Panc1 (cell line): ENCODE data around the gene OBI1. TPM values are rescaled to one million over a fixed set of nuclear protein-coding genes. Genes with fewer than 3 reads are reported as not detected.

Experiments
- ATAC-seq: fragments of 200-7000 bp; cut with Tn5 transposase; 2 replicates; pipeline ENCODE4 v1.9.1; 2020; ENCODE audit warnings: mild to moderate bottlenecking, moderate library complexity
- BruUV-seq: library from RNA; stranded (reverse); fragments of 400-500 nt; replicated peaks from 2 replicates; lab custom pipeline; 2021; lab: Mats Ljungman, UMichigan
- CTCF ChIA-PET: fragments of 300-600 bp; sonication (Branson Sonifier 250); formaldehyde crosslinking; loops from one replicate; lab custom pipeline; 2022; ENCODE audit warnings: antibody characterized with exemption; lab: Charles Lee
- POLR2A ChIA-PET: fragments of 300-600 bp; sonication (Branson Sonifier 250); formaldehyde crosslinking; loops from one replicate; lab custom pipeline; 2022; ENCODE audit warnings: antibody characterized with exemption; lab: Charles Lee
- DNase-seq: peaks from one replicate; pipeline ENCODE4 v3.0.0-alpha.2; 2010; ENCODE audit warnings: low read depth, low spot score
- H3K27ac ChIP-seq: 2 replicates; pipeline ENCODE4 v1.5.1; 2011; ENCODE audit warnings: mild to moderate bottlenecking, low read length, inconsistent platforms
- H3K27me3 ChIP-seq: fragments of 200-500 bp; sonication (Bioruptor generic); 2 replicates; pipeline ENCODE4 v1.6.0; 2014; ENCODE audit warnings: low read length, inconsistent platforms; ENCODE audit not compliant: control insufficient read depth, insufficient read depth
- H3K36me3 ChIP-seq: fragments of 200-500 bp; sonication (Bioruptor generic); 2 replicates; pipeline ENCODE4 v1.5.1; 2014; ENCODE audit warnings: inconsistent platforms, mild to moderate bottlenecking, low read length, moderate library complexity; ENCODE audit not compliant: control insufficient read depth, insufficient read depth
- H3K4me1 ChIP-seq: 2 replicates; pipeline ENCODE4 v1.5.1; 2011; ENCODE audit warnings: inconsistent platforms, mild to moderate bottlenecking, low read length, moderate library complexity; ENCODE audit not compliant: control insufficient read depth, insufficient read depth
- H3K4me3 ChIP-seq, 2 experiments: 2 replicates each; pipeline ENCODE4 v1.5.1; 2011 to 2012; ENCODE audit warnings: low read depth in 2 of 2, low read length in 2 of 2, mild to moderate bottlenecking in 2 of 2, inconsistent platforms in 1 of 2, moderate library complexity in 1 of 2
- H3K9me3 ChIP-seq: fragments of 200-500 bp; sonication (Bioruptor generic); 2 replicates; pipeline ENCODE4 v1.5.1; 2014; ENCODE audit warnings: low read depth, mild to moderate bottlenecking, inconsistent platforms, low read length, moderate library complexity; ENCODE audit not compliant: control insufficient read depth, insufficient read depth
- CTCF ChIP-seq: fragments of 450-650 bp; IDR thresholded peaks from 2 replicates; pipeline ENCODE4 v1.5.1; 2017; ENCODE audit warnings: mild to moderate bottlenecking
- POLR2AphosphoS5 ChIP-seq: IDR thresholded peaks from 2 replicates; pipeline ENCODE4 v1.6.1; 2012; ENCODE audit warnings: mild to moderate bottlenecking, low read depth, low read length, moderate library complexity
- SIN3A ChIP-seq: IDR thresholded peaks from 2 replicates; pipeline ENCODE4 v1.6.1; 2012; ENCODE audit warnings: low read depth, mild to moderate bottlenecking, low read length, moderate library complexity, borderline replicate concordance; ENCODE audit not compliant: insufficient read depth
- TCF7L2 ChIP-seq: IDR thresholded peaks from 2 replicates; pipeline ENCODE4 v1.6.1; 2011; ENCODE audit warnings: mild to moderate bottlenecking, low read depth, low read length, inconsistent platforms
- in situ Hi-C: cut with HindIII; loops from 2 replicates; pipeline ENCODE4 v1.10.0; 2016; ENCODE audit warnings: low sequenced_read_pairs, low pct_unique_long_range_greater_than_20kb
- intact Hi-C: fragments of 100-400 bp; cut with micrococcal nuclease; formaldehyde crosslinking; loops from one replicate; pipeline ENCODE4 v1.10.0; 2022; ENCODE audit not compliant: unreplicated experiment
- total RNA-seq: library from RNA; stranded (reverse); gene quantifications from one replicate; pipeline ENCODE4 v1.2.1, GENCODE V29; 2021; ENCODE audit not compliant: unreplicated experiment
- TF ChIP-seq, protein P1 (sequence below), 2 experiments: IDR thresholded peaks; 2 replicates each; pipeline ENCODE4 v1.6.1; 2011 to 2012; ENCODE audit warnings: low read depth in 2 of 2, control low read depth in 1 of 2, low read length in 1 of 2, mild to moderate bottlenecking in 1 of 2, moderate library complexity in 1 of 2; ENCODE audit not compliant: insufficient read depth in 1 of 2

The OBI1 gene
- total RNA-seq, 1 experiment from 2014 or later, result 9.1 TPM

- TF ChIP-seq CTCF, result no peak
- no peak for TF ChIP-seq TCF7L2
- TF ChIP-seq, protein P1, sequence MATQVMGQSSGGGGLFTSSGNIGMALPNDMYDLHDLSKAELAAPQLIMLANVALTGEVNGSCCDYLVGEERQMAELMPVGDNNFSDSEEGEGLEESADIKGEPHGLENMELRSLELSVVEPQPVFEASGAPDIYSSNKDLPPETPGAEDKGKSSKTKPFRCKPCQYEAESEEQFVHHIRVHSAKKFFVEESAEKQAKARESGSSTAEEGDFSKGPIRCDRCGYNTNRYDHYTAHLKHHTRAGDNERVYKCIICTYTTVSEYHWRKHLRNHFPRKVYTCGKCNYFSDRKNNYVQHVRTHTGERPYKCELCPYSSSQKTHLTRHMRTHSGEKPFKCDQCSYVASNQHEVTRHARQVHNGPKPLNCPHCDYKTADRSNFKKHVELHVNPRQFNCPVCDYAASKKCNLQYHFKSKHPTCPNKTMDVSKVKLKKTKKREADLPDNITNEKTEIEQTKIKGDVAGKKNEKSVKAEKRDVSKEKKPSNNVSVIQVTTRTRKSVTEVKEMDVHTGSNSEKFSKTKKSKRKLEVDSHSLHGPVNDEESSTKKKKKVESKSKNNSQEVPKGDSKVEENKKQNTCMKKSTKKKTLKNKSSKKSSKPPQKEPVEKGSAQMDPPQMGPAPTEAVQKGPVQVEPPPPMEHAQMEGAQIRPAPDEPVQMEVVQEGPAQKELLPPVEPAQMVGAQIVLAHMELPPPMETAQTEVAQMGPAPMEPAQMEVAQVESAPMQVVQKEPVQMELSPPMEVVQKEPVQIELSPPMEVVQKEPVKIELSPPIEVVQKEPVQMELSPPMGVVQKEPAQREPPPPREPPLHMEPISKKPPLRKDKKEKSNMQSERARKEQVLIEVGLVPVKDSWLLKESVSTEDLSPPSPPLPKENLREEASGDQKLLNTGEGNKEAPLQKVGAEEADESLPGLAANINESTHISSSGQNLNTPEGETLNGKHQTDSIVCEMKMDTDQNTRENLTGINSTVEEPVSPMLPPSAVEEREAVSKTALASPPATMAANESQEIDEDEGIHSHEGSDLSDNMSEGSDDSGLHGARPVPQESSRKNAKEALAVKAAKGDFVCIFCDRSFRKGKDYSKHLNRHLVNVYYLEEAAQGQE (IDR thresholded peaks at IDR 0.05; ENCODE audit: insufficient read depth in 1 of 2, low read depth in 2 of 2, low read length in 1 of 2), result no peak
- TF ChIP-seq POLR2AphosphoS5, result no peak
- TF ChIP-seq SIN3A, result no peak
- H3K27ac ChIP-seq, result no peak overlapping the region
- no peaks in the 10 kb centered on the region for H3K9me3 ChIP-seq
- ATAC-seq (no peak), DNase-seq (no peak)
- no peaks in the 10 kb centered on the region for H3K27me3 ChIP-seq
- ChIA-PET CTCF (no interaction called here), POLR2A (no interaction called here)
- H3K4me3 ChIP-seq, result no peak overlapping the region
- intact Hi-C loops, result no loop called here
- H3K4me1 ChIP-seq, result no peaks in the 10 kb centered on the region
- H3K36me3 ChIP-seq, result no peaks in the 10 kb centered on the region; the same call in 1 of the 2 replicates
- in situ Hi-C loops, result no loop called here
- no TSS peak for BruUV-seq
Measured at GRCh38 chr13:78611040-78611439, 47.9 kb downstream of the OBI1 start.

DNA sequence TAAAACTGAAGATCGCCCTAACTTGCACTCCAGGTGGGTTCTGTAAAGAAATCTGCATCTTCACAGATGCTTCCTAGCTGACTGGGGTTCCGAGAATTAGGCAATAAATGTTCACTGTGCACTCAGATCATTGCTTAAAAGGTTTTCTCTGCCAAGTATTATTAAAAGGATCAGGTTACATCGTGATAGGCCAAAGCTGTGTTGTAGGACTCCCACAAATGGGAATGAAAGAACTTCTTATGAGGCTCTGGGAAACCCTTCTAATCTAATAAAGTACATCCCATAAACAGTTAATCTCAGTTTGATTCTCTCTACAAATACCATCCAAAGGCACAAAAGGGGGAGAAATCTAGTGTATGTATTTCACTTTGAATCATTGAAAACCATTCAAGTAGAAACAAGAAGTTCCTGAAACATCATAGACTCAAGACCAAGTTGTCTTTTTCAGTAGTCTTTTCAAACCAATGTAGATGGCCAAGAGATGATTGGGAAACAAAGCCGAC lies 48.5 kb downstream of the OBI1 start:
- no peaks in the 10 kb centered on the region for H3K4me1 ChIP-seq
- intact Hi-C loops, result no loop called here
- TF ChIP-seq CTCF (no peak), POLR2AphosphoS5 (no peak), SIN3A (no peak), TCF7L2 (no peak)
- TF ChIP-seq, protein P1 (IDR thresholded peaks at IDR 0.05; ENCODE audit: insufficient read depth in 1 of 2, low read depth in 2 of 2, low read length in 1 of 2), result no peak
- CTCF ChIA-PET, result no interaction called here
- DNase-seq (no peak), ATAC-seq (no peak)
- no peaks in the 10 kb centered on the region for H3K27me3 ChIP-seq
- POLR2A ChIA-PET, result no interaction called here
- H3K36me3 ChIP-seq, result no peaks in the 10 kb centered on the region; the same call in 1 of the 2 replicates
- no TSS peak for BruUV-seq
- in situ Hi-C loops, result no loop called here
- no peak overlapping the region for H3K27ac ChIP-seq
- no peak overlapping the region for H3K4me3 ChIP-seq
- no peaks in the 10 kb centered on the region for H3K9me3 ChIP-seq
